K562 (cell line): ENCODE results near the gene NLRX1. TPM values are rescaled to one million over a fixed set of nuclear protein-coding genes. Genes with fewer than 3 reads are reported as not detected.

Experiments used
- ARID3B ChIP-seq: fragments of 250-450 bp; sonication (Bioruptor Pico); IDR thresholded peaks from 2 replicates; pipeline ENCODE4 v1.4.0; 2020; ENCODE audit warnings: borderline replicate concordance
- ETV1 ChIP-seq: fragments of 450-650 bp; conservative IDR thresholded peaks from 2 replicates; pipeline ENCODE4 v1.6.1; 2016; ENCODE audit warnings: missing genetic modification characterization, control low read depth, low read depth, missing compliant biosample characterization
- FIP1L1 ChIP-seq: fragments of 200-400 bp; formaldehyde crosslinking; IDR thresholded peaks from 2 replicates; pipeline ENCODE4 v1.6.1; 2018; ENCODE audit warnings: mild to moderate bottlenecking, low read depth, low read length; ENCODE audit not compliant: poor library complexity, severe bottlenecking
- MECOM ChIP-seq: fragments of 250-450 bp; sonication (Bioruptor Pico); IDR thresholded peaks from 2 replicates; pipeline ENCODE4 v1.8.0; 2022; ENCODE audit warnings: inconsistent platforms
- MTF1 ChIP-seq: fragments of 250-450 bp; sonication (Bioruptor Pico); IDR thresholded peaks from 2 replicates; pipeline ENCODE4 v1.9.0; 2021; ENCODE audit warnings: moderate library complexity, mild to moderate bottlenecking, inconsistent platforms, borderline replicate concordance
- NFATC3 ChIP-seq: fragments of 450-650 bp; IDR thresholded peaks from 2 replicates; pipeline ENCODE4 v1.6.1; 2017; ENCODE audit warnings: mild to moderate bottlenecking
- RBM25 ChIP-seq: fragments of 200-400 bp; formaldehyde crosslinking; IDR thresholded peaks from 2 replicates; pipeline ENCODE4 v1.6.1; 2018; ENCODE audit warnings: low read length, low read depth, moderate library complexity; ENCODE audit not compliant: severe bottlenecking
- SIN3B ChIP-seq: fragments of 450-650 bp; IDR thresholded peaks from 2 replicates; pipeline ENCODE4 v1.6.1; 2017; ENCODE audit warnings: low read depth, mild to moderate bottlenecking, moderate library complexity
- WHSC1 ChIP-seq: IDR thresholded peaks from one replicate; pipeline ENCODE4 v1.6.1; 2012; ENCODE audit warnings: low read length, control low read depth, inconsistent platforms
- ZKSCAN1 ChIP-seq: fragments of 150-350 bp; IDR thresholded peaks from 2 replicates; pipeline ENCODE4 v1.6.1; 2016; ENCODE audit warnings: low read depth, low read length
- ZNF77 ChIP-seq: fragments of 250-450 bp; sonication (Bioruptor Pico); IDR thresholded peaks from 2 replicates; pipeline ENCODE4 v1.5.0; 2020
- ZNF79 ChIP-seq: fragments of 250-450 bp; sonication (Bioruptor Pico); IDR thresholded peaks from 2 replicates; pipeline ENCODE4 v1.4.0; 2020; ENCODE audit warnings: low read depth, mild to moderate bottlenecking, moderate library complexity
- polyA plus RNA-seq, 8 experiments: library from polyadenylated mRNA; depleted of rRNA in 4 of 8; stranded (reverse) in 5 of 8; unstranded in 3 of 8; fragments of >200 nt; fragmentation: Nextera tagmentation in 2 of 8; fragmentation: Illumina TruSeq in 1 of 8; extraction: Ambion mirVana in 2 of 8; extraction: Trizol in 1 of 8; gene quantifications; 2 replicates each; pipeline versions ENCODE4 v1.2.1 to v1.2.3, GENCODE V29; 2011 to 2014; ENCODE audit warnings: inconsistent platforms in 1 of 8, missing spikeins in 1 of 8
- total RNA-seq, 7 experiments: library from RNA; depleted of rRNA in 6 of 7; stranded (reverse); fragments of >200 nt in 6 of 7; fragmentation: Illumina TruSeq in 2 of 7; extraction: Trizol in 2 of 7; gene quantifications; 2 replicates each; pipeline versions ENCODE4 v1.2.1 to v1.2.3, GENCODE V29; 2011 to 2021; ENCODE audit warnings: low replicate concordance in 1 of 7
- TF ChIP-seq, protein P1 (sequence below): fragments of 450-650 bp; IDR thresholded peaks from 2 replicates; pipeline ENCODE4 v1.6.1; 2017; ENCODE audit warnings: antibody characterized with exemption, mild to moderate bottlenecking
- TF ChIP-seq, protein P2 (sequence below): fragments of 450-650 bp; IDR thresholded peaks from 2 replicates; pipeline ENCODE4 v1.7.0; 2016; ENCODE audit warnings: borderline replicate concordance
- TF ChIP-seq, protein P3 (sequence below): fragments of 450-650 bp; IDR thresholded peaks from 2 replicates; pipeline ENCODE4 v1.6.1; 2017; ENCODE audit warnings: mild to moderate bottlenecking, moderate library complexity
- TF ChIP-seq, protein P4 (sequence below): fragments of 250-450 bp; sonication (Bioruptor Pico); IDR thresholded peaks from 2 replicates; pipeline ENCODE4 v1.5.0; 2021; ENCODE audit warnings: mild to moderate bottlenecking, borderline replicate concordance

Gene NLRX1
- total and polyA plus RNA-seq, 9 of the 15 experiments (the other 6 are each of a cell fraction or from before 2014, with no cell fraction given) = 0.04 to 2.3 (median 0.69) TPM

DNA sequence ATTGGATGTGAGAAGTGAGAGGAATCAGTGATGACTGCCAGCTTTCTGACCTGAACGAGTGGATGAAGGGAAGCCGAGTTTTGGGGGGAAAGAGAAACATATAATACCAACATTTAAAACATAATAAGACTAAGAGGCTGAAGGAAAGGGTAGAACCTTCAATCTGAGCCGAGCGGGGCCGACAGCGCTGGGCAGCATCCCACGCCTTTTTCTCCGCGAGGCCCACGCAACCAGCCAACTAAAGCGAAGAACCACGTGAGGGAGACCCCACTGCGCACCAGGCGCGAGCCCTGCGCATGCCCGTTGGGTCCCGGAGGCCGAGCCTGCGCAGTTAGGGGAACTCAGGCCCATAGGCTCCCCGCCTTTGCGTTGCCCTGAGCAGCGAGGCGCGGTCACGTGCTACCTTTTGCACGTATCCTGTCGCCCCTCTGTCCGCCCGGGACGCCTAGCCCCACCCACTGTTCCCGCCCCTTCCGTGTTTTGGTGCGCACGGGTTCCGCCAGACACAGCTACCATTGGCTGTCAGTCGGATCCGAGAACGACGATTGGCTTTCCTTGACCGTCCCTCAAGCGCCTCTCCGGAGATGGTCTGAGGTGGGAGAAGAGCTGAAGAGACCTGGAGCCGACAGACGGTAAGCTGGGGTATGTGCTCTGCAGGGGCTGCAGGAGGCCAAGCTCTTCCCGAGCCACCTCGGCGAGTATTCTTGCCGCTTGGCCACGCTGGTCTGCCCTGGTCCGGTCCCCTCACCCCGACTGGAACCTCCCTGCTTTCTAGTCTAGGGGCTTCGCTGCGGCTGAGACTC lies 47.3 kb upstream of the NLRX1 start, which contains the start of gene HINFP (continued):
- TF ChIP-seq, protein P1, sequence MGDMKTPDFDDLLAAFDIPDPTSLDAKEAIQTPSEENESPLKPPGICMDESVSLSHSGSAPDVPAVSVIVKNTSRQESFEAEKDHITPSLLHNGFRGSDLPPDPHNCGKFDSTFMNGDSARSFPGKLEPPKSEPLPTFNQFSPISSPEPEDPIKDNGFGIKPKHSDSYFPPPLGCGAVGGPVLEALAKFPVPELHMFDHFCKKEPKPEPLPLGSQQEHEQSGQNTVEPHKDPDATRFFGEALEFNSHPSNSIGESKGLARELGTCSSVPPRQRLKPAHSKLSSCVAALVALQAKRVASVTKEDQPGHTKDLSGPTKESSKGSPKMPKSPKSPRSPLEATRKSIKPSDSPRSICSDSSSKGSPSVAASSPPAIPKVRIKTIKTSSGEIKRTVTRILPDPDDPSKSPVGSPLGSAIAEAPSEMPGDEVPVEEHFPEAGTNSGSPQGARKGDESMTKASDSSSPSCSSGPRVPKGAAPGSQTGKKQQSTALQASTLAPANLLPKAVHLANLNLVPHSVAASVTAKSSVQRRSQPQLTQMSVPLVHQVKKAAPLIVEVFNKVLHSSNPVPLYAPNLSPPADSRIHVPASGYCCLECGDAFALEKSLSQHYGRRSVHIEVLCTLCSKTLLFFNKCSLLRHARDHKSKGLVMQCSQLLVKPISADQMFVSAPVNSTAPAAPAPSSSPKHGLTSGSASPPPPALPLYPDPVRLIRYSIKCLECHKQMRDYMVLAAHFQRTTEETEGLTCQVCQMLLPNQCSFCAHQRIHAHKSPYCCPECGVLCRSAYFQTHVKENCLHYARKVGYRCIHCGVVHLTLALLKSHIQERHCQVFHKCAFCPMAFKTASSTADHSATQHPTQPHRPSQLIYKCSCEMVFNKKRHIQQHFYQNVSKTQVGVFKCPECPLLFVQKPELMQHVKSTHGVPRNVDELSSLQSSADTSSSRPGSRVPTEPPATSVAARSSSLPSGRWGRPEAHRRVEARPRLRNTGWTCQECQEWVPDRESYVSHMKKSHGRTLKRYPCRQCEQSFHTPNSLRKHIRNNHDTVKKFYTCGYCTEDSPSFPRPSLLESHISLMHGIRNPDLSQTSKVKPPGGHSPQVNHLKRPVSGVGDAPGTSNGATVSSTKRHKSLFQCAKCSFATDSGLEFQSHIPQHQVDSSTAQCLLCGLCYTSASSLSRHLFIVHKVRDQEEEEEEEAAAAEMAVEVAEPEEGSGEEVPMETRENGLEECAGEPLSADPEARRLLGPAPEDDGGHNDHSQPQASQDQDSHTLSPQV = peak; percentile 86
- TF ChIP-seq, protein P2, sequence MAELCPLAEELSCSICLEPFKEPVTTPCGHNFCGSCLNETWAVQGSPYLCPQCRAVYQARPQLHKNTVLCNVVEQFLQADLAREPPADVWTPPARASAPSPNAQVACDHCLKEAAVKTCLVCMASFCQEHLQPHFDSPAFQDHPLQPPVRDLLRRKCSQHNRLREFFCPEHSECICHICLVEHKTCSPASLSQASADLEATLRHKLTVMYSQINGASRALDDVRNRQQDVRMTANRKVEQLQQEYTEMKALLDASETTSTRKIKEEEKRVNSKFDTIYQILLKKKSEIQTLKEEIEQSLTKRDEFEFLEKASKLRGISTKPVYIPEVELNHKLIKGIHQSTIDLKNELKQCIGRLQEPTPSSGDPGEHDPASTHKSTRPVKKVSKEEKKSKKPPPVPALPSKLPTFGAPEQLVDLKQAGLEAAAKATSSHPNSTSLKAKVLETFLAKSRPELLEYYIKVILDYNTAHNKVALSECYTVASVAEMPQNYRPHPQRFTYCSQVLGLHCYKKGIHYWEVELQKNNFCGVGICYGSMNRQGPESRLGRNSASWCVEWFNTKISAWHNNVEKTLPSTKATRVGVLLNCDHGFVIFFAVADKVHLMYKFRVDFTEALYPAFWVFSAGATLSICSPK = no peak
- TF ChIP-seq ZNF79 (no peak), WHSC1 (no peak), ETV1 (tag) (no peak), FIP1L1 (no peak), MTF1 (CRISPR knock-in tag) (no peak), RBM25 (peak; percentile 60), ZKSCAN1 (peak; percentile 51; the same call in 1 of the 2 replicates), ARID3B (no peak), ZNF77 (CRISPR knock-in tag) (no peak), MECOM (CRISPR knock-in tag) (no peak), SIN3B (peak; percentile 54; the same call in 1 of the 2 replicates), NFATC3 (no peak)
- TF ChIP-seq, protein P3, sequence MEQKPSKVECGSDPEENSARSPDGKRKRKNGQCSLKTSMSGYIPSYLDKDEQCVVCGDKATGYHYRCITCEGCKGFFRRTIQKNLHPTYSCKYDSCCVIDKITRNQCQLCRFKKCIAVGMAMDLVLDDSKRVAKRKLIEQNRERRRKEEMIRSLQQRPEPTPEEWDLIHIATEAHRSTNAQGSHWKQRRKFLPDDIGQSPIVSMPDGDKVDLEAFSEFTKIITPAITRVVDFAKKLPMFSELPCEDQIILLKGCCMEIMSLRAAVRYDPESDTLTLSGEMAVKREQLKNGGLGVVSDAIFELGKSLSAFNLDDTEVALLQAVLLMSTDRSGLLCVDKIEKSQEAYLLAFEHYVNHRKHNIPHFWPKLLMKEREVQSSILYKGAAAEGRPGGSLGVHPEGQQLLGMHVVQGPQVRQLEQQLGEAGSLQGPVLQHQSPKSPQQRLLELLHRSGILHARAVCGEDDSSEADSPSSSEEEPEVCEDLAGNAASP = no peak
- TF ChIP-seq, protein P4, sequence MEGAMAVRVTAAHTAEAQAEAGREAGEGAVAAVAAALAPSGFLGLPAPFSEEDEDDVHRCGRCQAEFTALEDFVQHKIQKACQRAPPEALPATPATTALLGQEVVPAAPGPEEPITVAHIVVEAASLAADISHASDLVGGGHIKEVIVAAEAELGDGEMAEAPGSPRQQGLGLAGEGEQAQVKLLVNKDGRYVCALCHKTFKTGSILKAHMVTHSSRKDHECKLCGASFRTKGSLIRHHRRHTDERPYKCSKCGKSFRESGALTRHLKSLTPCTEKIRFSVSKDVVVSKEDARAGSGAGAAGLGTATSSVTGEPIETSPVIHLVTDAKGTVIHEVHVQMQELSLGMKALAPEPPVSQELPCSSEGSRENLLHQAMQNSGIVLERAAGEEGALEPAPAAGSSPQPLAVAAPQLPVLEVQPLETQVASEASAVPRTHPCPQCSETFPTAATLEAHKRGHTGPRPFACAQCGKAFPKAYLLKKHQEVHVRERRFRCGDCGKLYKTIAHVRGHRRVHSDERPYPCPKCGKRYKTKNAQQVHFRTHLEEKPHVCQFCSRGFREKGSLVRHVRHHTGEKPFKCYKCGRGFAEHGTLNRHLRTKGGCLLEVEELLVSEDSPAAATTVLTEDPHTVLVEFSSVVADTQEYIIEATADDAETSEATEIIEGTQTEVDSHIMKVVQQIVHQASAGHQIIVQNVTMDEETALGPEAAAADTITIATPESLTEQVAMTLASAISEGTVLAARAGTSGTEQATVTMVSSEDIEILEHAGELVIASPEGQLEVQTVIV (CRISPR knock-in tag) = no peak
